ENCODE results near the gene ARVCF.

The ARVCF gene

DNA sequence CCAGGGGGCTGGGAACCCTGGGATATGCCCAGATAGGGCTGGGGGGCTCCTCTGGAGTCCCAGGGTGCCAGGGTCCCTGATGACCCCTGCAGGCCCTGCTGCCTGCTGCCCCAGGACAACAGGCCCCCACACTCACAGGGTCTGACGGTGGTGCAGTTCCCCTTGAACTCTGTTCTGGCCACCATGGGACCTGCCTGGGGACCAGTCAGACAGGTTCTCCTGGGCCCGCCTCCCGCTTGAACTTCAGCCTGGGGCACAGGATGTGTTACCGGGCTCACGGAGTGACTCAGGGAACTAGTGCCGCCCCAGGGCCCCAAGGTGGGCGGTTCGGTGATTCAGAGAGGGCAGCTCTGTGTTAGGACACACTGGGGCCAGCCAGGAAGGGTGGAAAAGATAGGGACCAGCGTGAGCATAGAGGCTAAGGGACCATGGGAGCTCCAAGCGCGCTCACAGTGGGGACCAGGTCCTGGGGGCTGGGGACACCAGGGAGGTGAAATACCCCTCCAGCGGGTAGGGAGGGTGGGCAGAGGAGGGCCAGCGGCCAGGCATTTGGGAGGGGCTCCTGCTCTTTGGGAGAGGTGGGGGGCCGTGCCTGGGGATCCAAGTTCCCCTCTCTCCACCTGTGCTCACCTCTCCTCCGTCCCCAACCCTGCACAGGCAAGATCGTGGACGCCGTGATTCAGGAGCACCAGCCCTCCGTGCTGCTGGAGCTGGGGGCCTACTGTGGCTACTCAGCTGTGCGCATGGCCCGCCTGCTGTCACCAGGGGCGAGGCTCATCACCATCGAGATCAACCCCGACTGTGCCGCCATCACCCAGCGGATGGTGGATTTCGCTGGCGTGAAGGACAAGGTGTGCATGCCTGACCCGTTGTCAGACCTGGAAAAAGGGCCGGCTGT lies 53.5 kb downstream of the ARVCF start:
- CTCF ChIA-PET: interaction anchor here (0.6 to 12.8 kb wide), 9 partner anchors 9 to 314 kb away, joined by 3 to 150 read pairs (median 4); no protein-coding TSS in a partner anchor
- TF ChIP-seq SP2 (tag by site-specific recombination; IDR thresholded peaks at IDR 0.05) (peak; percentile 38), ZNF555 (tag by site-specific recombination; conservative IDR thresholded peaks at IDR 0.05) (no peak), BCL11A (tag by site-specific recombination; IDR thresholded peaks at IDR 0.05; ENCODE audit: low read depth) (no peak)
- TF ChIP-seq, protein P1, sequence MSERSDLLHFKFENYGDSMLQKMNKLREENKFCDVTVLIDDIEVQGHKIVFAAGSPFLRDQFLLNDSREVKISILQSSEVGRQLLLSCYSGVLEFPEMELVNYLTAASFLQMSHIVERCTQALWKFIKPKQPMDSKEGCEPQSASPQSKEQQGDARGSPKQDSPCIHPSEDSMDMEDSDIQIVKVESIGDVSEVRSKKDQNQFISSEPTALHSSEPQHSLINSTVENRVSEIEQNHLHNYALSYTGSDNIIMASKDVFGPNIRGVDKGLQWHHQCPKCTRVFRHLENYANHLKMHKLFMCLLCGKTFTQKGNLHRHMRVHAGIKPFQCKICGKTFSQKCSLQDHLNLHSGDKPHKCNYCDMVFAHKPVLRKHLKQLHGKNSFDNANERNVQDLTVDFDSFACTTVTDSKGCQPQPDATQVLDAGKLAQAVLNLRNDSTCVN (tag by site-specific recombination; optimal IDR thresholded peaks at IDR 0.05): peak; percentile 2
- H3K4me1 ChIP-seq (ENCODE audit: control insufficient read depth, insufficient read depth, low read length): peaks cover 6% of the 10 kb centered on the region; the same call in 1 of the 2 replicates
- no peak overlapping the region for H3K4me3 ChIP-seq (ENCODE audit: low read depth, low read length)
- POLR2A ChIA-PET: interaction anchor here (0.6 to 1.3 kb wide), 5 partner anchors 10 to 543 kb away, joined by 3 to 4 read pairs (median 3); partner anchors contain the start of gene TANGO2
- H3K9me3 ChIP-seq (ENCODE audit: control insufficient read depth, insufficient read depth, low read depth, low read length): no peaks in the 10 kb centered on the region
- H3K36me3 ChIP-seq (ENCODE audit: control insufficient read depth in 2 of 2, insufficient read depth in 1 of 2, low read length in 2 of 2): peaks cover 0 to 48% of the 10 kb centered on the region in 2 experiments; a peak in 1 of 3 replicates
- H3K27ac ChIP-seq (ENCODE audit: extremely low read depth, low read depth, low read length): no peak overlapping the region

GRCh38 chr22:19962246-19962908 lies 54.2 kb downstream of the ARVCF start:
- no peak overlapping the region for H3K27ac ChIP-seq (ENCODE audit: extremely low read depth, low read depth, low read length)
- TF ChIP-seq PATZ1 (tag by site-specific recombination; IDR thresholded peaks at IDR 0.05) (peak; percentile 56), EGR2 (tag by site-specific recombination; IDR thresholded peaks at IDR 0.05; ENCODE audit: low read depth) (peak; percentile 43), SP7 (tag by site-specific recombination; IDR thresholded peaks at IDR 0.05) (0 out of 2 replicates have a peak, but pooled peaks have one; percentile 27), ZFHX2 (tag by site-specific recombination; conservative IDR thresholded peaks at IDR 0.05) (peak; percentile 60), ZBTB17 (tag by site-specific recombination; IDR thresholded peaks at IDR 0.05) (peak; percentile 78), CTCF (tag by site-specific recombination; IDR thresholded peaks at IDR 0.05) (peak; percentile 89), MEIS1 (CRISPR knock-in tag; IDR thresholded peaks at IDR 0.05; ENCODE audit: borderline replicate concordance) (peak; percentile 56; the same call in 1 of the 2 replicates), ZBTB8A (tag by site-specific recombination; IDR thresholded peaks at IDR 0.05) (no peak), ZNF398 (tag by site-specific recombination; IDR thresholded peaks at IDR 0.05) (no peak), SP3 (tag by site-specific recombination; IDR thresholded peaks at IDR 0.05) (peak; percentile 59), SP2 (tag by site-specific recombination; IDR thresholded peaks at IDR 0.05) (peak; percentile 52), KLF9 (tag by site-specific recombination; IDR thresholded peaks at IDR 0.05; ENCODE audit: low read depth) (peak; percentile 79), ZNF2 (tag by site-specific recombination; IDR thresholded peaks at IDR 0.05) (0 out of 2 replicates have a peak, but pooled peaks have one; percentile 66), KLF8 (tag by site-specific recombination; IDR thresholded peaks at IDR 0.05) (peak; percentile 44; the same call in 1 of the 2 replicates), ZNF266 (tag by site-specific recombination; IDR thresholded peaks at IDR 0.05; ENCODE audit: low read depth) (no peak), KLF1 (tag by site-specific recombination; IDR thresholded peaks at IDR 0.05) (0 out of 2 replicates have a peak, but pooled peaks have one; percentile 42)
- TF ChIP-seq, protein P2, sequence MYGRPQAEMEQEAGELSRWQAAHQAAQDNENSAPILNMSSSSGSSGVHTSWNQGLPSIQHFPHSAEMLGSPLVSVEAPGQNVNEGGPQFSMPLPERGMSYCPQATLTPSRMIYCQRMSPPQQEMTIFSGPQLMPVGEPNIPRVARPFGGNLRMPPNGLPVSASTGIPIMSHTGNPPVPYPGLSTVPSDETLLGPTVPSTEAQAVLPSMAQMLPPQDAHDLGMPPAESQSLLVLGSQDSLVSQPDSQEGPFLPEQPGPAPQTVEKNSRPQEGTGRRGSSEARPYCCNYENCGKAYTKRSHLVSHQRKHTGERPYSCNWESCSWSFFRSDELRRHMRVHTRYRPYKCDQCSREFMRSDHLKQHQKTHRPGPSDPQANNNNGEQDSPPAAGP (tag by site-specific recombination; IDR thresholded peaks at IDR 0.05): 0 out of 2 replicates have a peak, but pooled peaks have one; percentile 19
- TF ChIP-seq, protein P3, sequence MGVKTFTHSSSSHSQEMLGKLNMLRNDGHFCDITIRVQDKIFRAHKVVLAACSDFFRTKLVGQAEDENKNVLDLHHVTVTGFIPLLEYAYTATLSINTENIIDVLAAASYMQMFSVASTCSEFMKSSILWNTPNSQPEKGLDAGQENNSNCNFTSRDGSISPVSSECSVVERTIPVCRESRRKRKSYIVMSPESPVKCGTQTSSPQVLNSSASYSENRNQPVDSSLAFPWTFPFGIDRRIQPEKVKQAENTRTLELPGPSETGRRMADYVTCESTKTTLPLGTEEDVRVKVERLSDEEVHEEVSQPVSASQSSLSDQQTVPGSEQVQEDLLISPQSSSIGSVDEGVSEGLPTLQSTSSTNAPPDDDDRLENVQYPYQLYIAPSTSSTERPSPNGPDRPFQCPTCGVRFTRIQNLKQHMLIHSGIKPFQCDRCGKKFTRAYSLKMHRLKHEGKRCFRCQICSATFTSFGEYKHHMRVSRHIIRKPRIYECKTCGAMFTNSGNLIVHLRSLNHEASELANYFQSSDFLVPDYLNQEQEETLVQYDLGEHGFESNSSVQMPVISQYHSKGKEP (tag by site-specific recombination; IDR thresholded peaks at IDR 0.05): peak; percentile 26; the same call in 1 of the 2 replicates

More at GRCh38 chr22:19962246-19962908, 54.2 kb downstream of the ARVCF start:
- no peak overlapping the region for H3K4me3 ChIP-seq (ENCODE audit: low read depth, low read length)
- ChIA-PET POLR2A (interaction anchor here (0.6 to 1.3 kb wide), 5 partner anchors 9 to 542 kb away, joined by 3 to 4 read pairs (median 3); partner anchors contain the start of gene TANGO2), CTCF (interaction anchor here (0.7 to 12.8 kb wide), 7 partner anchors 9 to 315 kb away, joined by 3 to 150 read pairs (median 4); no protein-coding TSS in a partner anchor)
- peaks cover 0 to 40% of the 10 kb centered on the region in 2 experiments; a peak in 1 of 3 replicates for H3K36me3 ChIP-seq (ENCODE audit: control insufficient read depth in 2 of 2, insufficient read depth in 1 of 2, low read length in 2 of 2)
- no peaks in the 10 kb centered on the region for H3K9me3 ChIP-seq (ENCODE audit: control insufficient read depth, insufficient read depth, low read depth, low read length)
- H3K4me1 ChIP-seq (ENCODE audit: control insufficient read depth, insufficient read depth, low read length): peaks cover 6% of the 10 kb centered on the region; the same call in 1 of the 2 replicates
